ENCODE measurements around the gene SOX4.
A peak's percentile ranks its signal among the peaks of the same experiment; 100 is the strongest.

DNA sequence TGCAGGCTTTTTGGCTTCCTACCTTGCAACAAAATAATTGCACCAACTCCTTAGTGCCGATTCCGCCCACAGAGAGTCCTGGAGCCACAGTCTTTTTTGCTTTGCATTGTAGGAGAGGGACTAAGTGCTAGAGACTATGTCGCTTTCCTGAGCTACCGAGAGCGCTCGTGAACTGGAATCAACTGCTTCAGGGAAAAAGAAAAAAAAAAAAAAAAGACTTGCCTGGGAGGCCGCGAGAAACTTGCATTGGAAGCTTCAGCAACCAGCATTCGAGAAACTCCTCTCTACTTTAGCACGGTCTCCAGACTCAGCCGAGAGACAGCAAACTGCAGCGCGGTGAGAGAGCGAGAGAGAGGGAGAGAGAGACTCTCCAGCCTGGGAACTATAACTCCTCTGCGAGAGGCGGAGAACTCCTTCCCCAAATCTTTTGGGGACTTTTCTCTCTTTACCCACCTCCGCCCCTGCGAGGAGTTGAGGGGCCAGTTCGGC lies 420 bp downstream of the SOX4 start:
- TF ChIP-seq, protein P1, sequence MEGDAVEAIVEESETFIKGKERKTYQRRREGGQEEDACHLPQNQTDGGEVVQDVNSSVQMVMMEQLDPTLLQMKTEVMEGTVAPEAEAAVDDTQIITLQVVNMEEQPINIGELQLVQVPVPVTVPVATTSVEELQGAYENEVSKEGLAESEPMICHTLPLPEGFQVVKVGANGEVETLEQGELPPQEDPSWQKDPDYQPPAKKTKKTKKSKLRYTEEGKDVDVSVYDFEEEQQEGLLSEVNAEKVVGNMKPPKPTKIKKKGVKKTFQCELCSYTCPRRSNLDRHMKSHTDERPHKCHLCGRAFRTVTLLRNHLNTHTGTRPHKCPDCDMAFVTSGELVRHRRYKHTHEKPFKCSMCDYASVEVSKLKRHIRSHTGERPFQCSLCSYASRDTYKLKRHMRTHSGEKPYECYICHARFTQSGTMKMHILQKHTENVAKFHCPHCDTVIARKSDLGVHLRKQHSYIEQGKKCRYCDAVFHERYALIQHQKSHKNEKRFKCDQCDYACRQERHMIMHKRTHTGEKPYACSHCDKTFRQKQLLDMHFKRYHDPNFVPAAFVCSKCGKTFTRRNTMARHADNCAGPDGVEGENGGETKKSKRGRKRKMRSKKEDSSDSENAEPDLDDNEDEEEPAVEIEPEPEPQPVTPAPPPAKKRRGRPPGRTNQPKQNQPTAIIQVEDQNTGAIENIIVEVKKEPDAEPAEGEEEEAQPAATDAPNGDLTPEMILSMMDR (IDR thresholded peaks at IDR 0.05; ENCODE audit: extremely low read depth in 1 of 2, insufficient read depth in 1 of 2, low read depth in 1 of 2, low read length in 2 of 2), result no peak
- TF ChIP-seq POLR2A (IDR thresholded peaks at IDR 0.05; ENCODE audit: low read depth, low read length), result peak; percentile 7
- no peak for TF ChIP-seq EZH2 (IDR thresholded peaks at IDR 0.05; ENCODE audit: borderline replicate concordance, low read depth, low read length, severe bottlenecking)
- no peak for TF ChIP-seq POLR2AphosphoS5 (IDR thresholded peaks at IDR 0.05; ENCODE audit: insufficient read depth, low read depth, low read length)

All from endothelial cell of umbilical vein (primary cell).